GM04504 (cell line): Measurements from ENCODE around the gene PXYLP1.
"Not testable (repeated sequence)": the region's sequence is repeated elsewhere in the genome, so short reads cannot be mapped to it uniquely, and the experiment has no call there.

Experiments
- DNase-seq: peaks from one replicate; pipeline ENCODE4 v3.0.0-alpha.2; 2012; ENCODE audit warnings: low read depth

Gene PXYLP1, protein sequence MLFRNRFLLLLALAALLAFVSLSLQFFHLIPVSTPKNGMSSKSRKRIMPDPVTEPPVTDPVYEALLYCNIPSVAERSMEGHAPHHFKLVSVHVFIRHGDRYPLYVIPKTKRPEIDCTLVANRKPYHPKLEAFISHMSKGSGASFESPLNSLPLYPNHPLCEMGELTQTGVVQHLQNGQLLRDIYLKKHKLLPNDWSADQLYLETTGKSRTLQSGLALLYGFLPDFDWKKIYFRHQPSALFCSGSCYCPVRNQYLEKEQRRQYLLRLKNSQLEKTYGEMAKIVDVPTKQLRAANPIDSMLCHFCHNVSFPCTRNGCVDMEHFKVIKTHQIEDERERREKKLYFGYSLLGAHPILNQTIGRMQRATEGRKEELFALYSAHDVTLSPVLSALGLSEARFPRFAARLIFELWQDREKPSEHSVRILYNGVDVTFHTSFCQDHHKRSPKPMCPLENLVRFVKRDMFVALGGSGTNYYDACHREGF

DNA sequence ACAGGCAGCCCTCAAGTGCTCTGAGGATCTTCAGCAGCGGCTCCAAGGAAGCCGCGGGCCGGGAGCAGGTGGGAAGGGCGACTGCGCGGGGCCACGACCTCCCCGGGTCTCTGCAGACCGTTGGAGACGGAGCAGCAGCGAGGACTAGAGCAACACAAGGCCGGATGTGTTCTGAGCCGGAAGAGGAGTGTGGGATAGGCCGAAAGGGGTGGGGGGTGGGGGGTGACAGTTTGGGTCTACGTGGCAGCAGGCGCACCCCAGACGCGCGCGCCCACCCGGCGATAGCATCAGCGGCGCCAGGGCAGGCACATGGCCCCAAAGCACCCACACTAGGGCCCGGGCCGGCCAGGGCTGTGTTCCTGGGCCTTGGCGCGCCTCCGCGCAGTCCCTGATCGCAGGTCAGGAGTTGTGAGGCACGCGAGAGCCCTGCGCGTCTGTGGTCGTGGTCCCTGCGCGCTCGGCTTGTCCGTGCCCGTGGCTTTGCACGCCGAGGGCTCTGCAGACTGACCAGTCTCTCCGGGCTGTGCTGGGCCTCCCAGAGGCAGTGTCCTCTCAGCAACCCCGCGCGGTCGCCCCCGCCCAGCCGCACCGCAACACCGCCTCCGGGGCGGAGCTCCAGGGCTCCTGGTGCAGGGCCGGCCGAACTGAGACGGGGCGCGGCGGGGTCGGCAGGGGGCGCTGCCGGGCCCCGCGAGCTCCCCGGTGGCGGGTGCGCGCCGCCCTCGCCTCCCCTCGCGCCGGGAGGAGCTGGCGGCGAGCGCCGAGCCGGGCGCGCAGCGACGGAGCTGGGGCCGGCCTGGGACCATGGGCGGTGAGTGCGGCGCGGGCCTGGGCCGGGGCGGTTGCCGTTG is at the start of gene PXYLP1:
PXYLP1 (plus strand) TSS at position 725 of the 851 bp plus-strand sequence. CDS start 28,351 bp downstream, outside the sequence.
- DNase-seq: peak; percentile 80

DNA sequence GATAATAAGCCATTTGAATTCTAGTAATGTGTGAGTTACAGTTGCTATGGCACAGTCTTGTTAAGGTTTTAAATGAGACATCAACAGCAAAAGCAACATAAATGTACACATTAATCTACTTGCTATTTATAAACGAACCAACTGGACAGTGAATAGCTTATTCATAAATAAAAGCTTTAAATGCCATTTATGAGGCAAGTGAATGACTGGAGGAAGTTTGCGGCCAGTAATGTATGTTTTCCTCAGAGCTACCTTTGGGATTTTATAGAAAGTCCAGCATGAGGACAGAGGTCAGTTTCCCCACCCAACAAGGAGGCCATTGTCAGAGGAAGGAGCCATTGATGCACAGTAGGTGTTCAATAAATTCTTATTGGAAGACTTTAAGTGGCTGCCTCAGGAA is 48.0 kb upstream of the PXYLP1 start:
- no peak for DNase-seq

DNA sequence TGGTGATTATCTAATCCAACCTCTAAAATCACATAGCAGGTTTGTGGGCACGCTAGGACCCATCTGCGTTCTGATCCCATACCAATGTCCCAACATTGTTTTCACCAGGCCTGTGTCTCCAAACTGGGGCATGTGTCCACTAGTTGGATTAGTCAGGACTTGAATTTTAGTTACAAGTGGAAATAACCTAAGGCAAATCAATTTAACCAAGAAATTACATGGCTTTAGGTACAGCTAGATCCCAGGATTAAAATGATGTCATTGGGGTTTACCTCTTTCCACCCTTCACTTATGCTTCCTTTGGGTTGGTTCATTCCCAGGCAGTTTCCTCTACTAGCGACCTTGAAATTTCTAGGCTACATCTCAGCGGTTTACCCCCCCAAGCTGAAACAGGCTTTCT is 47.2 kb upstream of the PXYLP1 start:
- DNase-seq: no peak

DNA sequence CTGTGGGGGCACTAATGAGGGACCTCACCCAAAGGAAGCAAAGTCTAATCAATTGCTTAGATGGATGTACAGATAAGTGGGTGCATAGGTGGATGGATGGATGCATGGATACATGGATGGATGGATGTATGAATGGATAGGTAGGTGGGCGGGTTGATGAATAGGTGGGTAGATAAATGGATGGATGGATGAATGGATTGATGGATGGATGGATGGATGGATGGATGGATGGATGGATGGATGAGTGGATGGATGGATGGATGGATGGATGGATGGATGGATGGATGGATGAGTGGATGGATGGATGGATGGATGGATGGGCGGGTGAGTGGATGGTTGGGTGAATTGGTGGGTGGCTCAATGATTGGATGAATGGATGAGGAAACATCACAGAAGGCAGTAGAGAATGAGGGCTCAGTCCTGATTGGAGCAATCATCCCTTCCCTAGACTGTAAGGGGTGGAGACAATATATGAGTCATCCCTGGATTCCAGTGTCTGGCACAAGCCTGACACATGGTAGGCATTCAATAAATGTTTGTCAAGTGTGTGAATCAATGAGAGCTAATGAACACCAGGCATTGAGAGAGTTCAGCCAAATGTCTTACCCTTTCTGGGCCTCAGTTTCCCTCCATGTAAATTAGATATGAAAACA is 40.4 kb upstream of the PXYLP1 start:
- no peak for DNase-seq

DNA sequence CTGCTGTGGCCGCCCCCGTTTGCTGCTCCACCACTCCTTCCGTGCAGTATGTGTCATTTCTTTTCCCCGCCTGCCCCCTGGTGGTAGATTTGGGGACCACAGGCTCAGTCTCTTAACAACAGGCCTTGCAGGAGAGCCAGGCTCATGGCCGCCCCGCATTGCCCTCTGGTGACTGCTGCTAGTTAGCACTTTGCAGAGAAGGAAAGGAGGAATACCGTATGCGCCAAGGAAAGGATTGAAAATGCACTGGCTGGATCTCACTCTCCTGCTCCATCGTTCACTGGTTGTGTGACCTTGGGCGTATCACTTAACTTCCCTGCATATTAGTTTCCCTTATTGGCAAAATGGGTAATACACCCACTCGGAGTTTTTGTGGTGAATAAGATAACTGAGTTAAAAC is 39.3 kb upstream of the PXYLP1 start:
- peak; percentile 90 for DNase-seq

DNA sequence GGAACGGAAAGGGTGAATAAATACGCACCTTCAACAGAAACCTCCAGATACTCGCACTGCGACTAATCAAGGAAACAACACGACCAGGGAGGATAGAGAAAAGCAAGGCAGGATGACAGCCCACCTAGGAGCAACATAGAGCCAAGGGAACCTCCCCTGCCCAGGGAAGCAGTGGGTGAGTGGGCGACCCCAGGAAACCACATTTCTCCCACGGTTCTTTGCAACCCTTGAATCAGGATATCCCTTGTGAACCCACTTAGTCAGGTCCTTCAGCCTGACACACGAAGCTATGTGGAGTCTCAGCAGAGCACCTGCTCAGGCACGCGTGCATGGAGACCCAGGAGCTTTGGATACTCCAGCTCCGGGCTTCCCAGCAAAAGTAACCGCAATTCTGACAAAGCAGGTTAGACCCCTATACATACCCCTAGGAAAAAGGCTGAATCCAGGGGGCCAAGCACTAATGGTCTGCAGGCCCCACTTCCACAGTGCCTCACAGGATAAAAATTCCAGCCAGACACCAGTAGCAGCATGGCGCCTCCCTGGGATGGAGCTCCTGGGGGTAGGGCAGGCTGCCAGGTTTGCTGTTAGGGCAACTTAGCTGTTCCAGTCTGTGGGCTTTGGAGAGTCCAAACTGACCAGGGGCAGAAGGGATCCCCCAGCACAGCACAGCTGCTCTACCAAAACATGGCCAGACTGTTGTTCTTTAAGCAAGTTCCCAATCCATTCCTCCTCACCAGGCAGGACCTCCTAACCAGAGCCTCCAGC is 38.4 kb upstream of the PXYLP1 start:
- DNase-seq: no peak

DNA sequence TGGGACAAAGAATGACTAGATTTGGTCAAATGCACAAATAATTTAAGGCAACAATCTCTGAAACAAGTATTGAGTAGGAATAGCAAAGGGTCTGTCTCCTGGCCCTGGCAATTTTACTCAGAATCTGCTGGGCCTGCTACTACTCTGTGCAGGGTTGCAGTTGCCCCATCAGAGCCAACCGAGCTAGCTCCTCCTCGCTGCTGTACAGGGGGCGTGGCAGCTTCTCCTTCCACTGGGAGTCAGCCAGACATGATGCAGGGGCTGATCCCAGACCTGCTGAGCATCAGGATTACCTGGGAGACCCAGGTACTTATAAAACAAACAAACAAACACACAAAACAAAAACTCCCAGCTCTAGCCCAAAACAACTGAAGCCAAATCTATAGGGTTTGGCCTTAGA is 30.5 kb upstream of the PXYLP1 start:
- DNase-seq: no peak

DNA sequence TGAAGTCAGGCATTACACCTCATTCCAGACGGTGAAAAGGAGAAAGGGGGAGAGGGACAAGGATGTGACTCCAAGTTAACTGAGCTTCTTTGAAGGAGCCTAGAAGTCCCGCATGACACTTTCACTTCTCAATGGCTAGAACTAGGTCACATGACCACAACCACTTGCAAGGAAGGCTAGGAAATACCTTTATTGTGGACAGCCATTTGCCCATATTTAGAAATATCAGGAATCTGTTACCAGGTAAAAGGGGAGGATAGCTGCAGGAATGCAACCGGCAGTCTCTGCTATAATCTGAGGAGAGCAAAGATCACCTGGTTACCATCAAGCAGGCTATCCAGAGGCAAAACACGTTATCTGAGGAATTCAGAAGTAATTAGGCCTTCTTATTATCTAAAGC is 28.9 kb upstream of the PXYLP1 start:
- no peak for DNase-seq

DNA sequence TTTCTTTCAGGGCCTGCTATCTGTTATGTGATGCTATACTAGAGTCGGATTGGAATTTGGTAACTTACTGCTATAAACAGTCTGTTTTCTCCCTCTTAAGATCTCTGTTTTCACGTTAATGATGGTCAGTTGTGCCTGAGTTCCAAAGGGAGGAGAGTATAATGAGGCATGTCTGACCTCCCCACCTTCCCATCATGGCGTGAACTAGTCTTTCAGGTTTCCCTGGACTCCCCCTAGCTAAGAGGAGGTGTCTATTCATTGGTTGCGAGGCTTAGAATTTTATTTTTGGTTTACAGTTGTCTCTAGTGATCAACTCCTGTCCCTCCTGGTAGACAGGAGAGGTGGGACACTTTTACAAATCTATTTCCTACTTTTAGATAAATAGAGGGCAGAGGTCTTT is 27.8 kb upstream of the PXYLP1 start:
- DNase-seq: no peak

DNA sequence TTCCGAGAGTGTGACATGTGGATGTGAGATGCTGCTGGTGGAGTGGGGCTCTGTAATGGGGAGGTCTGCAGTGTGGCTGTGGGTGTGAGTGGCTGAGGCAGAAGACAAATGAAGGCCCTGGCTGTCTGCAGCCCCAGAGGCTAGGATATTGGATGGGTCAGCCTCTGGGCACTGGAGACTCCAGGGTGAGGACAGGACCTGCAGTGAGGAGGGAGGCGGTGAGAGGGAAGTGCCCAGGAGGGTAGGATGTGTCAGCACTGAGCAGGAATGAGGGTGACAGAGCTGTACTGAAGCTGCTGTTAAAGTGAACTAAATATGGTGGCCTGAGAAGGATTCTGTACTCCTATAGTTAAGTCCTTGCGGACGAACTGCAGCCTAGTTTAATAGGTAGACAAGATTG is 27.3 kb upstream of the PXYLP1 start:
- DNase-seq: no peak

DNA sequence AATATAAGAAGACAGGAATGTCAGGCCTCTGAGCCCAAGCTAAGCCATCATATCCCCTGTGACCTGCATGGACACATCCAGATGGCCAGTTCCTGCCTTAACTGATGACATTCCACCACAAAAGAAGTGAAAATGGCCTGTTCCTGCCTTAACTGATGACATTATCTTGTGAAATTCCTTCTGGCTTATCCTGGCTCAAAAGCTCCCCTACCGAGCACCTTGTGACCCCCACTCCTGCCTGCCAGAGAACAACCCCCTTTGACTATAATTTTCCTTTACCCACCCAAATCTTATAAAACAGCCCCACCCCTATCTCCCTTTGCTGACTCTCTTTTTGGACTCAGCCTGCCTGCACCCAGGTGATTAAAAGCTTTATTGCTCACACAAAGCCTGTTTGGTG is 20.3 kb upstream of the PXYLP1 start:
- not testable (repeated sequence) for DNase-seq

DNA sequence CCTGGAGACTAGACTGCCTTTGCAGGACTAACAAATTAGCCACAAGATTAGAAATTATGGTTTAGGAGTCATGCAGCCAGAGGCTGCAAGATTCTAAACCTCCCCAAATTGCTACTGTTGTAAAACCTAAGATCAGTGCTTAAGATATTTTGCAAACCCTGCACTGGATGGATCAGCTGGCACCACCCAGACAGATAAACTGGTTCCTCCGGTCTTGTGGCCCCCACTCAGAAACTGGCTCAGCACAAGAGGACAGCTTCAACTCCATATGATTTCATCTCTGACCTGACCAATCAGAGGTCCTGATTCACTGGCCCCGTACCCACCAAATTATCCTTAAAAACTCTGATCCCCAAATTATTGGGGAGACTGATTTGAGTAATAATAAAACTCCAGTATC is 19.5 kb upstream of the PXYLP1 start:
- no peak for DNase-seq

DNA sequence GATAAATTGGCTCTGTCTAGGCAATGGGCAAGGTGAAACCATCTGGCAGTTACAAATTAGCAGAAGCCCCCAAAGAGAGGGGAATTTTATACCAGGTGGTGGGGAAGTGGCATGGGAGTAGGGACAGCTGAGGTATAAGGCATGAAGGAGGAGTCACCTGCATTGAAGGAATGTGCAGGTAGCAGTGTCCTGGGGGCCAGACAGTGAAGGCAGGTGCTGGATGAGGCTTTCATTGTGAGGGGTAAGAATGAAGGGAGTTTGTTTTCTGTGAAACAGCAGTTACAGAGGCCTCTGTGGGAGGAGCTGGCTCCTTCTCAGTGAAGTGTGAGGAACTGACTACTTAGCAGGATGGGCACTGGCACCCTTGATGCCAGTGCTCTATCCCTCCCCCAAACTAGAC is 19.1 kb upstream of the PXYLP1 start:
- DNase-seq: no peak

DNA sequence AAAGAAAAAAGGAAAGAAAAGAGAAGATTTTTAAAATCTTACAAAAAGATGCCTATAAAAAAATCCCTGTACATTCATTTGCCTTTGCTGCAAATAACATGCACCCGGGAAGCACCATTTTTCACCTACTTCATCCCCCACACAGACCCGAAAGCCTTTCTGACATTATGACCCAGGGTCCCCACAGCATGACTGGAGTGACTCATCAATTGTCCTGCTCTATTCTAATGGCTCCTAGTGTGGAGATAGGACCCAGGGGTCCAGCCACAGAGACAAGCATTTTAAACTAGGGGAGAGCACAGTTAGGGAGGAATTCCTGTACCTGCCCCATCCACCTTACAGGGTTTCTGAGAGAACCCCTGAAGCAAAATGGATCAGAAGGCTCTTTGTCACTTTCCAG is 14.7 kb upstream of the PXYLP1 start:
- DNase-seq: no peak

DNA sequence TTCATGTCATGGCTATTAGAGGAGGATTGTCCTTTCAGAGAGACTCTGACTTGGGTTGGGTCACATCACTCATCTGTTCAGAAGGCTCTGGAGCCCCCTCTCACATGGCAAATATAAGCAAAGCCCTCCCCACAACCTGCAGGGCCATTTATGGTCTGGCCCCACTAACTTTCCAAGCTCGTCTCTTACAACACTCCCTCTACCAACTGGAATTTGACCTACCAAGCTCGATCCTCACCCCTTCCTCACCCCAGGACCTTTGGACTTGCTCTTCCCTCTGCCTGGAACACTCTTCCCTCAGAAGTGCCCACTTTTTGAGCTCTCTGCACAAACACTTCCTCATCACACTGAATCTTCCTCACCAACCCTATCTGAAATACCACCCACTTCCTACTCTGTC is 14.2 kb upstream of the PXYLP1 start:
- DNase-seq: no peak

DNA sequence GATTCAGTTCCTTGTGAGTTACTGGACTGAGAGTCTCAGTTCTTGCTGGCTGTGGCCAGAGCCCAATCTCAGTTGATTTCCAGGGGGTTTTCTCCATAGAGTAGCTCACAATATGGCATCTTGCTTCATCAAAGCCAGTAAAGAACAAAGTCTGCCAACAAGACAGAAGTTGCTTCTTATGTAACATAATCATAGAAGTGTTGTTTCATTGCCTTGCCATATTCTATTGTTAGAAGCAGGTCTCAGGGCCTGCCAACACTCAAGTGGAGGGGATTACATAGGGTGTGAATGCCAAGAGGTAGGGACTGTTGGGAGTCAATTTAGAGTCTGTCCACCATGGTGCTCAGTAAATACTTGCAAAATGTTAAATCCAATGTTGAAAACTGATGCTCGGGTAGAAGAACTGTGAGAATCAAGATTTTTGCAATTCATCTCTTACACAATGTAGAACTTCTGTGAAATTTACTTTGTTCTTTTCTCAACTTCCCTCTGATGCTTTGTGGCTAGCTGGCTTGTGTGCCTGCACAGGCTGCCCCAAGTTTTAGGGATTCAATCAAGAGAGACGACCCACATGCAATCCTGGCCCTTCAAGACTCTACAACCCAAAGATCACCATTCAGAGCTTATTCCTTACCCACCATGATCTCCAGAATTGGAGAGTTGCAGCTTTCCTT is 13.3 kb upstream of the PXYLP1 start:
- DNase-seq: no peak

DNA sequence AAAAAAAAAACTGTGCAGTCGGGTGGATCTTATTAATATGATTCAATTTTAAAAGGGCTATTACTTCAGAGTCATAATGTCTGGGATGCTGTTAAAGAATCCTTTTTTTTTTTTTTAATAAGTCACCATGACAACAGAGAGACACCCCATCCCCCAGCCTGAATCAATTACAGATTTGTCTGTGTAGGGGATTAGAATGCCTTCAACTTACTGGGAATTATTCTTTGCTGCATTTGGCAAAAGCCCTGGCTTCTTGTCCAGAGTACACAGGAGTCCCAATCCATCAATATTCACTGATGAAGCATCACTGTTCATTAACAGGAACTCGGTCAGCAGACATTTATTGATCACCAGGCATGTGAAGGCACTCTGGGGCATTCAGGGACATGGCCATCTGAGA is 12.7 kb upstream of the PXYLP1 start:
- no peak for DNase-seq

DNA sequence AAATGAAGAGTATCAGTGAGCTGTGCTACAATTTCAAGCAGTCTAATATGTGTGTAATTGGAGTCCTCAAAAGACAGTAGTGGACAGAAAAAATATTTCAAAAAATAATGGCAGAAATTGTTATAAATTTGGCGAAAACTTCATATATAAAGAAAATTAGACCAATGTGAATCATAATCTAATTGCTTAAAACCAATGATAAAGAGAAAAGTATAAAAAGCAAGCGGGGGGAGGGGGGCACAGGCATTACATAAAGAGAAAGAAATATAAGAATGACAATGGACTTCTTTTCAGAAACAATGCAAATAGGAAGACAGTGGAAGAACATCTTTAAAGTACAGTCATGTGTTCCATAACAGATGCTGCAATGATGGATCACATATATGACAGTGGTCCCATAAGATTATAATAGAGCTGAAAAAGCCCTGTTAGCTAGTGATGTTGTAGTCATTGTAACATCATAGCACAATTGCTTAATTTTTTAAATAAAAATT is 7.9 kb upstream of the PXYLP1 start:
- DNase-seq: no peak

DNA sequence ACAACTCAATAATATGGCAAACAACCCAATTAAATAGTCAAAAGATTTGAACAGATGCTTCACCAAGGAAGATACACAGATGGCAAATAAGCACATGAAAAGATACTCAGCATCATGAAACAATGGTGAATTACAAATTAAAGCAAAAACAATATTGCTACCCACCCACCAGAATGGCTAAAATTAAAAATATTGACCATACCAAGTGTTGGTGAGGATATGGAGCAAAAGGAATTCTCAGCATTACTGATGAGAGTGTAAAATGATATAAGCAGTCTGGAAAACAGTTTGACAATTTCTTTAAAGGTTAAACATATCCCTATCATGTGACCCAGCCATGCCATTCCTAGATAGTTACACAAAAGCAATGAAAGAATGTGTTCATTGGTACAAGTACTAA is 5.7 kb upstream of the PXYLP1 start:
- no peak for DNase-seq

DNA sequence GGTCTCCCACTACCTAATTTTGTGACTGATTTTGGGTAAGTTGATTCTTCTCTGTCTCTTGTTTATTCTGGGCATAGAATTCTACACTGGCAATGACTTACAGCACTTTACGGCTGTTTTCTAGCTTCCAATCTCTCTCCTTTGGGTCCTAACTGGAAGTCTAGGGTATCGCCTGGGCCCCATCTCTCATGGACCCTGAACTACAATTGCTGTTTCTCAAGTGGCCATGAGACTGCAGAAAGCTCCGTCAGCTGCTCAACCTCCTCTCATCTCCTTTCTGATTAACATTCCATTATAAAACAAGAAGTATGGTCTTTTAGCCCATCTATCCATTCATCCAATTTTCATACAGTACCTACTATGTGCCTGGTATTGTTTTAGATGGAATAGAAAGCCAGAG is 4.4 kb upstream of the PXYLP1 start:
- DNase-seq: no peak

DNA sequence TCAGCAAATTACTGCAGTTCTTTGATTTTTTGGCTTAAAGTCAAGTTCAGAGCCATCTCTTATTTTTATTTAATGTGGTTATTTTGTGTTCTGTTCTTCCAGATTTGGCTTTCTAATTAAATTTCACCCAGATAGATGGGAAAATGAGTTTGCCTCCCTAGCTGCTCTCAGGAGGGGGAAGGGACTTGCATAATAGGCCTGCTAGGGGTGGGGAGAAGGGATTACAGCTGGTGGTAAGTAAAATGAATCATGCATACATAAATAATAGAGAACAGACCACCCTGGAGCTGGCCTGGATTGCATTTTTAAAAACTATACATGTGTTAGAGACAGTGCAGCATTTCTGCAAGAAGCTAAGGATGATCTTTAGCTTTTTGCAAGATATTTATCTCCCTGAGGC is 3.9 kb upstream of the PXYLP1 start:
- DNase-seq: peak; percentile 20
